Psoas muscle (tissue), 8 donors: ENCODE results near the gene SNX17. TPM values are rescaled to one million over a fixed set of nuclear protein-coding genes. Genes with fewer than 3 reads are reported as not detected.
"Not testable (repeated sequence)": the region's sequence is repeated elsewhere in the genome, so short reads cannot be mapped to it uniquely, and the experiment has no call there.

ENCODE experiments used
- ATAC-seq, 4 donors: fragments of 200-7000 bp; cut with Tn5 transposase; one replicate each; pipeline ENCODE4 v1.9.1; 2020; ENCODE audit warnings: moderate library complexity in 3 of 4, mild to moderate bottlenecking in 2 of 4
- DNase-seq, 2 donors: peaks; one replicate each; pipeline ENCODE4 v3.0.0-alpha.2; 2020
- H3K27ac ChIP-seq: fragments of 200-600 bp; one replicate; pipeline ENCODE4 v1.8.0; 2022
- H3K27me3 ChIP-seq, 3 donors: fragments of 200-600 bp in 1 of 3; one replicate each; pipeline versions ENCODE4 v1.6.1 to v1.8.0; 2013 to 2022; ENCODE audit warnings: low read length in 2 of 3, mild to moderate bottlenecking in 2 of 3, moderate library complexity in 1 of 3; ENCODE audit not compliant: insufficient read depth in 3 of 3
- H3K36me3 ChIP-seq, 2 donors: fragments of 200-600 bp in 1 of 2; one replicate each; pipeline versions ENCODE4 v1.6.1 to v1.8.0; 2013 to 2022; ENCODE audit warnings: low read depth in 1 of 2, mild to moderate bottlenecking in 1 of 2, moderate library complexity in 1 of 2; ENCODE audit not compliant: insufficient read depth in 1 of 2
- H3K4me1 ChIP-seq: fragments of 200-600 bp; one replicate; pipeline ENCODE4 v1.8.0; 2022
- H3K4me3 ChIP-seq: fragments of 200-600 bp; one replicate; pipeline ENCODE4 v1.8.0; 2022; ENCODE audit warnings: mild to moderate bottlenecking
- H3K9me3 ChIP-seq: fragments of 200-600 bp; one replicate; pipeline ENCODE4 v1.8.0; 2022
- WGBS, 3 donors: extraction: QIAGEN DNeasy Blood & Tissue Kit; methylation state at CpG; one replicate each; pipeline versions ENCODE4 v1.1.6 to v1.1.7; 2013; 5-methylcytosine and 5-hydroxymethylcytosine counted together
- intact Hi-C, 2 donors: fragments of 100-400 bp; cut with DNase I; formaldehyde crosslinking; loops; one replicate each; pipeline versions ENCODE4 v1.11.0 to v1.14.2; 2022
- polyA plus RNA-seq, 3 donors: library from polyadenylated mRNA; stranded (reverse); fragments of 200-250 nt; gene quantifications; one replicate each; pipeline ENCODE4 v1.2.3, GENCODE V29; 2013
- total RNA-seq, 4 donors: library from RNA; stranded (reverse); fragmentation: NEBNext Ultra II Directional in 2 of 4; extraction: Animal tissue kit (Norgen Biotek cat#: 25700) in 2 of 4; gene quantifications; one replicate each; pipeline versions ENCODE4 v1.2.1 to v1.2.4, GENCODE V29; 2021 to 2023
- TF ChIP-seq, protein P1 (sequence below): fragments of 200-600 bp; IDR thresholded peaks from one replicate; pipeline ENCODE4 v1.8.0; 2022; ENCODE audit warnings: antibody characterized with exemption
- donor health status: healthy with polysubstance abuse.
- donor health status: DM: no; HTN: no; CAD: no; lungs with moderate emphysema.
- donor health status: Bipolar disorder and iron deficiency.
- donor health status: healthy.
- donor health status: DM: yes; HTN: yes; CAD: no.
- donor health status: DM: no; HTN: no; CAD: no.
- donor health status: DM: no; HTN: no; CAD: no.
- donor health status: DM: yes; HTN: yes; CAD: no.

Gene SNX17
- total and polyA plus RNA-seq, 7 donors = 50.1 to 96.4 (median 60.2) TPM

DNA sequence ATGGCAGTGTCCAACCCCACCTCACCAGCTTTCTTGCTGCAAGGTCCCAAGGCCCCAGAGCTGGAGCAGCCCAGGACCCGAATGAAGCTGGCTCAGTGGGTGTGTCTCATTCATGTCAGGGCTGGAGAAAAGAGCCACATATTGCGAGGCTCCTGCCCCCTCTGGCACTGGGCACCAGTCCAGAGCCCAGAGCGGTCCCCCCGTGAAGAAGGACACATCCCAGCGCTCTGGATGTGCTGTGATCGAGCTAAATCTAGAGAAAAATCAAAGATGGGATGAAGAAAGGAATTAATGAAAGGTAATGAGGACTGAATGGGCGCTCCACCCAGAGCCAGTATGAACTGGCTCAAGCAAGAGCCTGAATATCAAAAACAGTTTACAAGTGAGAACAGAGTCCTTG, 34.2 kb upstream of the SNX17 start:
- Histone ChIP-seq H3K9me3 (no peaks in the 10 kb centered on the region), H3K4me1 (no peaks in the 10 kb centered on the region)
- ATAC-seq = no peak

DNA sequence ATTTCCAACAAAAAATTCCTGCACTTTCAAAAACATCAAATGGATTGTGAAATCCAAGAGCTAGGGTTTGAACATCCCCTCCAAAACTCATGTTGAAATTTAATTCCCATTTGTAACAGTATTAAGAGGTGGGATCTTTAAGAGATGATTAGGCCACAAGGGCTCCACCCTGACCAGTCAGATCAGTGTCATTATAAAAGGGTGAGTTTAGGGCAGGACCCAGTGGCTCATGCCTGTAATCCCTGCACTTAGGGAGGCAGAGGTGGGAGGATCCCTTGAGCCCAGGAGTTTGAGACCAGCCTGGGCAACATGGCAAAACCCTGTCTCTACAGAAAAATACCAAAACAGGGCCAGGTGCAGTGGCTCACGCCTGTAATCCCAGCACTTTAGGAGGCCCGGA, 22.8 kb upstream of the SNX17 start:
- intact Hi-C loops = no loop called here
- 79 to 92% (median 88%) methylated on average over 2 of the region's 2 CpGs for WGBS, 3 donors
- H3K27ac ChIP-seq = no peak overlapping the region
- DNase-seq (no peak), ATAC-seq (peak in 1 of 4 donors; percentile 43)
- H3K9me3 ChIP-seq = no peaks in the 10 kb centered on the region
- peaks cover 14% of the 10 kb centered on the region for H3K4me1 ChIP-seq
- TF ChIP-seq, protein P1, sequence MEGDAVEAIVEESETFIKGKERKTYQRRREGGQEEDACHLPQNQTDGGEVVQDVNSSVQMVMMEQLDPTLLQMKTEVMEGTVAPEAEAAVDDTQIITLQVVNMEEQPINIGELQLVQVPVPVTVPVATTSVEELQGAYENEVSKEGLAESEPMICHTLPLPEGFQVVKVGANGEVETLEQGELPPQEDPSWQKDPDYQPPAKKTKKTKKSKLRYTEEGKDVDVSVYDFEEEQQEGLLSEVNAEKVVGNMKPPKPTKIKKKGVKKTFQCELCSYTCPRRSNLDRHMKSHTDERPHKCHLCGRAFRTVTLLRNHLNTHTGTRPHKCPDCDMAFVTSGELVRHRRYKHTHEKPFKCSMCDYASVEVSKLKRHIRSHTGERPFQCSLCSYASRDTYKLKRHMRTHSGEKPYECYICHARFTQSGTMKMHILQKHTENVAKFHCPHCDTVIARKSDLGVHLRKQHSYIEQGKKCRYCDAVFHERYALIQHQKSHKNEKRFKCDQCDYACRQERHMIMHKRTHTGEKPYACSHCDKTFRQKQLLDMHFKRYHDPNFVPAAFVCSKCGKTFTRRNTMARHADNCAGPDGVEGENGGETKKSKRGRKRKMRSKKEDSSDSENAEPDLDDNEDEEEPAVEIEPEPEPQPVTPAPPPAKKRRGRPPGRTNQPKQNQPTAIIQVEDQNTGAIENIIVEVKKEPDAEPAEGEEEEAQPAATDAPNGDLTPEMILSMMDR = no peak
- H3K27me3 ChIP-seq = no peaks in the 10 kb centered on the region
- H3K36me3 ChIP-seq = peaks cover 0 to 17% of the 10 kb centered on the region in 2 donors
- no peak overlapping the region for H3K4me3 ChIP-seq

More for the DNA sequence above, 34.2 kb upstream of the SNX17 start:
- Histone ChIP-seq H3K4me3 (no peak overlapping the region), H3K27me3 (no peaks in the 10 kb centered on the region), H3K36me3 (peaks cover 12 to 99% of the 10 kb centered on the region in 2 donors), H3K27ac (no peak overlapping the region)
- TF ChIP-seq, protein P1 = no peak
- intact Hi-C loops = no loop called here
- no peak for DNase-seq
- WGBS, 3 donors = 92 to 95% (median 95%) methylated on average over 7 of the region's 7 CpGs

DNA sequence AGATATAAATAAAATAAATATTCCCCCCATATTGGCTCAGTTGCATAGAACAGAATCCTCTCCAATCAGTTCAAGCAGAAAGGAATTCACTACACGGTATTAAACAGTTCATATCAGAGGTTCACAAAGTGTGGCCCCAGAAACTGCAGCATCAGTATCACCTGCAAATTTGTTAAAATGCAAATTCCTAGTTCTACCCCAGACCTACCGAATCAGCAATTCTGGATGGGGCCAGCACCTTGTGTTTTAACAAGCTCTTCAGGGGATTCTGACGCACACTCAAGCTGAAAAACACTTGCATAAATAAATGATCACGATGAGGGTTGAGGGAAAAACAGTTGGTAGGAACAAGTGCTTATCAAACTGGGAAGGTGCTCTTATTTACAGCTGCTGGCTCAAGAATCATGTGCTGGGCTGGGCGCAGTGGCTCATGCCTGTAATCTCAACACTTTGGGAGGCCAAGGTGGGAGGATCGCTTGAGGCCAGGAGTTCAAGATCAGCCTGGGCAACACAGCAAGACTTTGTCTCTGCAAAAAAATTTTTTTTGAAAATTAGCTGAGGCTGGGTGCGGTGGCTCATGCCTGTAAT, 20.2 kb upstream of the SNX17 start:
- Histone ChIP-seq H3K4me3 (no peak overlapping the region), H3K27ac (no peak overlapping the region), H3K27me3 (no peaks in the 10 kb centered on the region), H3K36me3 (peaks cover 0 to 10% of the 10 kb centered on the region in 2 donors), H3K4me1 (peaks cover 37% of the 10 kb centered on the region), H3K9me3 (no peaks in the 10 kb centered on the region)
- DNase-seq (no peak), ATAC-seq (no peak)
- WGBS, 3 donors = 86 to 87% (median 86%) methylated on average over 7 of the region's 7 CpGs
- TF ChIP-seq, protein P1 = no peak
- intact Hi-C loops = no loop called here

DNA sequence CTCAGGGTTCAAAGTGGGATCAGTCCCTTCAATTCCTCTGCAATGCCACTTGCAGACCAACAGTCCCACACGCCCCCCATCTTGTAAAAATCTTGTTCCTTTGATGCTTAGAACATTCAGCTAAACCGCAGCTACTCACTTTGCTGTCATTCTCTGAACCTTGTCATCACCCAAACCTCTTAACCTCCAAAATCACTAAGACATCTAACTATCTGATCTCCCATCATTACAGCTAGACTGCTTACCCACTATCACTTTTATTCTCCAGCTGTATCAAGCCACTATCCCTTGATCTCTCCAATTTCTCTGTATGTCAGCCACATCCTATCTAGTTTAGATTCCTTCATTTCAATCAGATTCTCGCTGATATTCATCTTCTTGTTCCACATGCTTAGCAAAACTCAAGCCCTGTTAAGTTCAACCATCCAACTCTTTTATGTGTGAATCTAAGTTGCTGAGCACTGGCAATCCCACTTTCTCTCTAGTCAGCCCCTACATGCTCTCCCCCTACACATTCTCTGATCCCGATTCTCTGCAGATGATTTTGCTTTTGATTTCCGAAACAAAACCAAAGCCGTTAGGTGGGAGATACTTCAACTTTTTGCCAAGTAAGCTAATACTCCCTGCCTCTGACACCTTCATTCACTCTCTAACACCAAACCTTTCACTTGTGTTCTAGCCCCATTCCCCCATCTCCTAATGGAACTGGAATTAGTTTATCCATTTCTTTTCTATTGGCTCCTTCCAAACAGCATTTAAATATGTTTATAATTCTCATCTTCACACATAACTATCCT, 18.4 kb upstream of the SNX17 start:
- no peak for DNase-seq
- 79 to 83% (median 82%) methylated on average over 6 of the region's 6 CpGs for WGBS, 3 donors
- Histone ChIP-seq H3K4me3 (no peak overlapping the region), H3K36me3 (peaks cover 0 to 10% of the 10 kb centered on the region in 2 donors), H3K27ac (peak overlapping the region; percentile 13), H3K4me1 (peaks cover 42% of the 10 kb centered on the region), H3K9me3 (no peaks in the 10 kb centered on the region), H3K27me3 (no peaks in the 10 kb centered on the region)
- ATAC-seq = no peak
- TF ChIP-seq, protein P1 = no peak
- intact Hi-C loops = no loop called here

DNA sequence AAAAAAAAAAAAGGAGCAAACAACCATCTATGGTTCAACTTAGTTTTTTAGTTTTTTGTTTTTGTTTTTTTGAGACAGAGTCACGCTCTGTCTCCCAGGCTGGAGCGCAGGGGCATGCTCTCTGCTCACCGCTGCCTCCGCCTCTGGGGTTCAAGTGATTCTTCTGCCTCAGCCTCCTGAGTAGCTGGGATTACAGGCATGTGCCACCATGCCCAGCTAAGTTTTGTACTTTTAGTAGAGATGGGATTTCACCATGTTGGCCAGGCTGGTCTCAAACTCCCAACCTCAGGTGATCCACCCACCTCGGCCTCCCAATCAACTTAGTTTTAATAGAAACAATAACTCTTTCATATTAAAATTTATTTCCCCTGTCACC, 17.0 kb upstream of the SNX17 start:
- intact Hi-C loops, H3K27me3 ChIP-seq, H3K9me3 ChIP-seq, ATAC-seq, H3K36me3 ChIP-seq, DNase-seq, H3K4me3 ChIP-seq: not testable (repeated sequence)
- peak overlapping the region; percentile 98 for H3K27ac ChIP-seq
- WGBS, 3 donors = 93 to 96% (median 93%) methylated on average over 5 of the region's 5 CpGs
- H3K4me1 ChIP-seq = peaks cover 46% of the 10 kb centered on the region
